Neural cell (in vitro differentiated cells): Measurements from ENCODE around the gene DLGAP4.

Experiments used
- CTCF ChIP-seq: fragments of 450-650 bp; IDR thresholded peaks from 2 replicates; pipeline ENCODE4 v1.5.1; 2014; ENCODE audit warnings: antibody characterized with exemption, mild to moderate bottlenecking, moderate library complexity; ENCODE audit not compliant: poor library complexity, severe bottlenecking
- EP300 ChIP-seq: fragments of 450-650 bp; conservative IDR thresholded peaks from 2 replicates; pipeline ENCODE4 v1.6.1; 2014; ENCODE audit warnings: antibody characterized with exemption, mild to moderate bottlenecking, moderate library complexity; ENCODE audit not compliant: poor library complexity, severe bottlenecking
- EZH2 ChIP-seq: fragments of 200-600, 300-800 bp; shearing (Covaris generic), sonication (generic); IDR thresholded peaks from 2 replicates; pipeline ENCODE4 v1.6.1; 2014; ENCODE audit warnings: antibody characterized with exemption, low read length, borderline replicate concordance, mild to moderate bottlenecking; ENCODE audit not compliant: insufficient read depth, poor library complexity, severe bottlenecking
- TAF1 ChIP-seq: IDR thresholded peaks from 2 replicates; pipeline ENCODE4 v1.6.1; 2012; ENCODE audit warnings: low read depth

GRCh38 chr20:36481380-36482043 is 175.4 kb downstream of the DLGAP4 start:
- TF ChIP-seq EZH2 (no peak), EP300 (no peak), CTCF (no peak), TAF1 (no peak)
